Measurements from ENCODE around the gene LDLRAD4. TPM values are rescaled to one million over a fixed set of nuclear protein-coding genes. Genes with fewer than 3 reads are reported as not detected.

LDLRAD4 gene
- total and polyA plus RNA-seq, 9 of the 15 experiments (the other 6 are each of a cell fraction or from before 2014, with no cell fraction given): 0.01 TPM; not detected in 8

DNA sequence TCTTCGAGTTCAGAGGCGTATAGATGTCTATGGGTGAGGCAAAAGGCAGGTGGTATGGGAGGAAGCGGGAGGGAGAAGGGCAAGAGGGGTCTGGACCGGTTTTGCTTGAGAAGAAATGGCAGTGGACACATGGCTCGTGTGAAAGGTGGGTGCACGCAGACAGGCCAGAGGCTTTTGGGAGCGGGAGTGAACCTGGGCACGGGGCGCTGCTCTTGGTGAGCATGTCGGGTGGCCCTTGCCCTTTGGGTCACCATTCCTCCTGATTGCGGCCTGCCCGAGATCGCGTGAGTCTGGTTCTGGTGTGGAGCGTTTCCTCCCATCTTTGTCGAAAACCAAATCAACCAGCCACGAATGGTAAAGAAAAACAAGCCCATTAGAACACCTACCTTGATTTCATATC lies 12.6 kb downstream of the LDLRAD4 start:
- ATAC-seq: no peak
- H3K9me1 ChIP-seq (ENCODE audit: control insufficient read depth, insufficient read depth, low read length): no peaks in the 10 kb centered on the region
- 1% methylated on average over 16 of the region's 17 CpGs for WGBS (ENCODE audit: insufficient coverage, low coverage, missing lambda C conversion rate)
- POLR2A ChIA-PET: no interaction called here
- intact Hi-C loops (cut with micrococcal nuclease): no loop called here
- no peak overlapping the region for H3K4me2 ChIP-seq (ENCODE audit: insufficient read depth, low read length)
- no TSS peak for BruUV-seq (replicated peaks)
- DNase-seq (ENCODE audit: extremely low read depth in 1 of 4, low spot score in 3 of 4): no peak
- H3K9me3 ChIP-seq (replicated peaks; ENCODE audit: control insufficient read depth, insufficient read depth, low read depth, low read length): no peaks in the 10 kb centered on the region
- no peak overlapping the region for H2AFZ ChIP-seq (ENCODE audit: low read depth, low read length)
- H3K27me3 ChIP-seq (ENCODE audit: control insufficient read depth in 2 of 2, insufficient read depth in 2 of 2, low read length in 2 of 2): peaks cover 37 to 57% of the 10 kb centered on the region in 2 experiments
- TF ChIP-seq, protein P1, sequence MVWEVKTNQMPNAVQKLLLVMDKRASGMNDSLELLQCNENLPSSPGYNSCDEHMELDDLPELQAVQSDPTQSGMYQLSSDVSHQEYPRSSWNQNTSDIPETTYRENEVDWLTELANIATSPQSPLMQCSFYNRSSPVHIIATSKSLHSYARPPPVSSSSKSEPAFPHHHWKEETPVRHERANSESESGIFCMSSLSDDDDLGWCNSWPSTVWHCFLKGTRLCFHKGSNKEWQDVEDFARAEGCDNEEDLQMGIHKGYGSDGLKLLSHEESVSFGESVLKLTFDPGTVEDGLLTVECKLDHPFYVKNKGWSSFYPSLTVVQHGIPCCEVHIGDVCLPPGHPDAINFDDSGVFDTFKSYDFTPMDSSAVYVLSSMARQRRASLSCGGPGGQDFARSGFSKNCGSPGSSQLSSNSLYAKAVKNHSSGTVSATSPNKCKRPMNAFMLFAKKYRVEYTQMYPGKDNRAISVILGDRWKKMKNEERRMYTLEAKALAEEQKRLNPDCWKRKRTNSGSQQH (CRISPR knock-in tag; IDR thresholded peaks at IDR 0.05): no peak
- TF ChIP-seq, protein P2, sequence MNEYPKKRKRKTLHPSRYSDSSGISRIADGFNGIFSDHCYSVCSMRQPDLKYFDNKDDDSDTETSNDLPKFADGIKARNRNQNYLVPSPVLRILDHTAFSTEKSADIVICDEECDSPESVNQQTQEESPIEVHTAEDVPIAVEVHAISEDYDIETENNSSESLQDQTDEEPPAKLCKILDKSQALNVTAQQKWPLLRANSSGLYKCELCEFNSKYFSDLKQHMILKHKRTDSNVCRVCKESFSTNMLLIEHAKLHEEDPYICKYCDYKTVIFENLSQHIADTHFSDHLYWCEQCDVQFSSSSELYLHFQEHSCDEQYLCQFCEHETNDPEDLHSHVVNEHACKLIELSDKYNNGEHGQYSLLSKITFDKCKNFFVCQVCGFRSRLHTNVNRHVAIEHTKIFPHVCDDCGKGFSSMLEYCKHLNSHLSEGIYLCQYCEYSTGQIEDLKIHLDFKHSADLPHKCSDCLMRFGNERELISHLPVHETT (CRISPR knock-in tag; conservative IDR thresholded peaks at IDR 0.05 in 1 of 2, IDR thresholded peaks at IDR 0.05 in 1 of 2): no peak
- TF ChIP-seq, protein P3, sequence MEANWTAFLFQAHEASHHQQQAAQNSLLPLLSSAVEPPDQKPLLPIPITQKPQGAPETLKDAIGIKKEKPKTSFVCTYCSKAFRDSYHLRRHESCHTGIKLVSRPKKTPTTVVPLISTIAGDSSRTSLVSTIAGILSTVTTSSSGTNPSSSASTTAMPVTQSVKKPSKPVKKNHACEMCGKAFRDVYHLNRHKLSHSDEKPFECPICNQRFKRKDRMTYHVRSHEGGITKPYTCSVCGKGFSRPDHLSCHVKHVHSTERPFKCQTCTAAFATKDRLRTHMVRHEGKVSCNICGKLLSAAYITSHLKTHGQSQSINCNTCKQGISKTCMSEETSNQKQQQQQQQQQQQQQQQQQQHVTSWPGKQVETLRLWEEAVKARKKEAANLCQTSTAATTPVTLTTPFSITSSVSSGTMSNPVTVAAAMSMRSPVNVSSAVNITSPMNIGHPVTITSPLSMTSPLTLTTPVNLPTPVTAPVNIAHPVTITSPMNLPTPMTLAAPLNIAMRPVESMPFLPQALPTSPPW (CRISPR knock-in tag; IDR thresholded peaks at IDR 0.05): no peak
- H3K79me2 ChIP-seq (ENCODE audit: control insufficient read depth, insufficient read depth, low read length): no peaks in the 10 kb centered on the region
- CTCF ChIA-PET (ENCODE audit: low intra/inter-chr PET ratio): no interaction called here
- no peak overlapping the region for H3K27ac ChIP-seq (ENCODE audit: extremely low read depth, low read depth, low read length)
- no peak overlapping the region for H3K9ac ChIP-seq (ENCODE audit: insufficient read depth in 1 of 2, low read depth in 2 of 2, low read length in 2 of 2)
- no peak overlapping the region for H3K4me3 ChIP-seq
- no peaks in the 10 kb centered on the region for H3K36me3 ChIP-seq (ENCODE audit: control insufficient read depth, insufficient read depth, low read length)
- no peaks in the 10 kb centered on the region; the same call in none of the 2 replicates for H4K20me1 ChIP-seq (replicated peaks; ENCODE audit: control insufficient read depth, insufficient read depth, low read length)
- no peaks in the 10 kb centered on the region for H3K4me1 ChIP-seq (replicated peaks in 1 of 2; ENCODE audit: control insufficient read depth in 2 of 2, insufficient read depth in 2 of 2, low read length in 2 of 2)
- FAIRE-seq: no peak
- in situ Hi-C loops (cut with MboI): no loop called here

Measured in K562 (cell line).